Measurements from ENCODE around the gene HNRNPAB.
A peak's percentile ranks its signal among the peaks of the same experiment; 100 is the strongest.
"Not testable (repeated sequence)": the region's sequence is repeated elsewhere in the genome, so short reads cannot be mapped to it uniquely, and the experiment has no call there.

Gene HNRNPAB

GRCh38 chr5:178248750-178249149 is 44.4 kb downstream of the HNRNPAB start:
- H3K27me3 Mint-ChIP-seq: no peaks in the 10 kb centered on the region
- H3K27ac Mint-ChIP-seq (ENCODE audit: low read depth): no peak overlapping the region
- peaks cover 21% of the 10 kb centered on the region for H3K4me1 Mint-ChIP-seq
- H3K36me3 Mint-ChIP-seq (ENCODE audit: insufficient read depth): peaks cover 14% of the 10 kb centered on the region
- no peaks in the 10 kb centered on the region for H3K9me3 Mint-ChIP-seq
- peak overlapping the region; percentile 72 for H3K4me3 Mint-ChIP-seq
- DNase-seq (ENCODE audit: low spot score in 2 of 2) (no peak), ATAC-seq (replicated peaks; ENCODE audit: extremely low read depth, poor library complexity, severe bottlenecking) (no peak)

- Mint-ChIP-seq H3K27me3 (no peaks in the 10 kb centered on the region), H3K4me1 (peaks cover 21% of the 10 kb centered on the region), H3K9me3 (no peaks in the 10 kb centered on the region), H3K4me3 (peak overlapping the region; percentile 72), H3K27ac (ENCODE audit: low read depth) (peak overlapping the region; percentile 94), H3K36me3 (ENCODE audit: insufficient read depth) (peaks cover 11% of the 10 kb centered on the region)
- DNase-seq (ENCODE audit: low spot score in 2 of 2) (peak in 1 of 2 donors; percentile 54), ATAC-seq (replicated peaks; ENCODE audit: extremely low read depth, poor library complexity, severe bottlenecking) (peak; percentile 89)
Measured at GRCh38 chr5:178249191-178249989, 45.1 kb downstream of the HNRNPAB start.

GRCh38 chr5:178250263-178250662 is 45.9 kb downstream of the HNRNPAB start:
- Mint-ChIP-seq H3K27me3 (no peaks in the 10 kb centered on the region), H3K27ac (ENCODE audit: low read depth) (no peak overlapping the region), H3K9me3 (no peaks in the 10 kb centered on the region), H3K4me3 (peak overlapping the region; percentile 72), H3K4me1 (peaks cover 21% of the 10 kb centered on the region), H3K36me3 (ENCODE audit: insufficient read depth) (peaks cover 11% of the 10 kb centered on the region)
- ATAC-seq (replicated peaks; ENCODE audit: extremely low read depth, poor library complexity, severe bottlenecking): no peak
- no peak for DNase-seq (ENCODE audit: low spot score in 2 of 2)

GRCh38 chr5:178252258-178252657 is 47.9 kb downstream of the HNRNPAB start:
- Mint-ChIP-seq H3K27ac (ENCODE audit: low read depth) (no peak overlapping the region), H3K4me3 (no peak overlapping the region), H3K27me3 (no peaks in the 10 kb centered on the region), H3K4me1 (peaks cover 12% of the 10 kb centered on the region), H3K36me3 (ENCODE audit: insufficient read depth) (peaks cover 9% of the 10 kb centered on the region), H3K9me3 (no peaks in the 10 kb centered on the region)
- ATAC-seq (replicated peaks; ENCODE audit: extremely low read depth, poor library complexity, severe bottlenecking) (no peak), DNase-seq (ENCODE audit: low spot score in 2 of 2) (no peak)

GRCh38 chr5:178253632-178254031 is 49.3 kb downstream of the HNRNPAB start:
- not testable (repeated sequence) for H3K27me3 Mint-ChIP-seq; DNase-seq (ENCODE audit: low spot score in 2 of 2); H3K27ac Mint-ChIP-seq (ENCODE audit: low read depth); H3K4me3 Mint-ChIP-seq; H3K36me3 Mint-ChIP-seq (ENCODE audit: insufficient read depth); ATAC-seq (replicated peaks; ENCODE audit: extremely low read depth, poor library complexity, severe bottlenecking); H3K4me1 Mint-ChIP-seq; H3K9me3 Mint-ChIP-seq

- no peaks in the 10 kb centered on the region for H3K27me3 Mint-ChIP-seq
- no peak overlapping the region for H3K27ac Mint-ChIP-seq (ENCODE audit: low read depth)
- H3K9me3 Mint-ChIP-seq: no peaks in the 10 kb centered on the region
- no peaks in the 10 kb centered on the region for H3K36me3 Mint-ChIP-seq (ENCODE audit: insufficient read depth)
- no peak for ATAC-seq (replicated peaks; ENCODE audit: extremely low read depth, poor library complexity, severe bottlenecking)
- no peak for DNase-seq (ENCODE audit: low spot score in 2 of 2)
- no peaks in the 10 kb centered on the region for H3K4me1 Mint-ChIP-seq
- H3K4me3 Mint-ChIP-seq: no peak overlapping the region
Measured at GRCh38 chr5:178256746-178257145, 52.4 kb downstream of the HNRNPAB start.

- H3K27me3 Mint-ChIP-seq: no peaks in the 10 kb centered on the region
- no peaks in the 10 kb centered on the region for H3K4me1 Mint-ChIP-seq
- no peaks in the 10 kb centered on the region for H3K9me3 Mint-ChIP-seq
- H3K4me3 Mint-ChIP-seq: no peak overlapping the region
- ATAC-seq (replicated peaks; ENCODE audit: extremely low read depth, poor library complexity, severe bottlenecking): no peak
- DNase-seq (ENCODE audit: low spot score in 2 of 2): no peak
- H3K27ac Mint-ChIP-seq (ENCODE audit: low read depth): no peak overlapping the region
- H3K36me3 Mint-ChIP-seq (ENCODE audit: insufficient read depth): no peaks in the 10 kb centered on the region
Measured at GRCh38 chr5:178257650-178258049, 53.3 kb downstream of the HNRNPAB start.

- H3K27me3 Mint-ChIP-seq: no peaks in the 10 kb centered on the region
- no peaks in the 10 kb centered on the region for H3K36me3 Mint-ChIP-seq (ENCODE audit: insufficient read depth)
- no peak overlapping the region for H3K4me3 Mint-ChIP-seq
- DNase-seq (ENCODE audit: low spot score in 2 of 2) (no peak), ATAC-seq (replicated peaks; ENCODE audit: extremely low read depth, poor library complexity, severe bottlenecking) (no peak)
- no peaks in the 10 kb centered on the region for H3K4me1 Mint-ChIP-seq
- H3K9me3 Mint-ChIP-seq: no peaks in the 10 kb centered on the region
- no peak overlapping the region for H3K27ac Mint-ChIP-seq (ENCODE audit: low read depth)
Measured at GRCh38 chr5:178259623-178260536, 55.5 kb downstream of the HNRNPAB start.
